ENCODE results near the gene UIMC1. TPM values are rescaled to one million over a fixed set of nuclear protein-coding genes. Genes with fewer than 3 reads are reported as not detected.

Gene UIMC1
- total RNA-seq, 1 donor from 2014 or later, result 62.6 TPM

GRCh38 chr5:176882567-176882903, 124.0 kb downstream of the UIMC1 start:
- Mint-ChIP-seq H3K36me3 (ENCODE audit: low read depth) (no peaks in the 10 kb centered on the region), H3K9me3 (no peaks in the 10 kb centered on the region), H3K4me3 (ENCODE audit: low read depth) (no peak overlapping the region), H3K27me3 (ENCODE audit: low read depth) (no peaks in the 10 kb centered on the region), H3K4me1 (ENCODE audit: low read depth) (no peaks in the 10 kb centered on the region), H3K27ac (no peak overlapping the region)
- no peak for DNase-seq (ENCODE audit: low spot score)
- intact Hi-C loops (cut with micrococcal nuclease), result no loop called here

- no peaks in the 10 kb centered on the region for H3K9me3 Mint-ChIP-seq
- no peaks in the 10 kb centered on the region for H3K4me1 Mint-ChIP-seq (ENCODE audit: low read depth)
- no peak for DNase-seq (ENCODE audit: low spot score)
- no peak overlapping the region for H3K4me3 Mint-ChIP-seq (ENCODE audit: low read depth)
- intact Hi-C loops (cut with micrococcal nuclease), result no loop called here
- H3K27me3 Mint-ChIP-seq (ENCODE audit: low read depth), result no peaks in the 10 kb centered on the region
- H3K36me3 Mint-ChIP-seq (ENCODE audit: low read depth), result no peaks in the 10 kb centered on the region
- H3K27ac Mint-ChIP-seq, result no peak overlapping the region
These were observed 124.6 kb downstream of the UIMC1 start for GRCh38 chr5:176881816-176882566.

GRCh38 chr5:176881021-176881749, 125.4 kb downstream of the UIMC1 start:
- Mint-ChIP-seq H3K4me3 (ENCODE audit: low read depth) (no peak overlapping the region), H3K36me3 (ENCODE audit: low read depth) (no peaks in the 10 kb centered on the region), H3K4me1 (ENCODE audit: low read depth) (no peaks in the 10 kb centered on the region), H3K9me3 (no peaks in the 10 kb centered on the region), H3K27ac (no peak overlapping the region), H3K27me3 (ENCODE audit: low read depth) (peaks cover 5% of the 10 kb centered on the region)
- DNase-seq (ENCODE audit: low spot score), result no peak
- intact Hi-C loops (cut with micrococcal nuclease), result no loop called here

- H3K4me1 Mint-ChIP-seq (ENCODE audit: low read depth), result no peaks in the 10 kb centered on the region
- no peak for DNase-seq (ENCODE audit: low spot score)
- no peaks in the 10 kb centered on the region for H3K36me3 Mint-ChIP-seq (ENCODE audit: low read depth)
- intact Hi-C loops (cut with micrococcal nuclease), result no loop called here
- H3K27ac Mint-ChIP-seq, result no peak overlapping the region
- H3K4me3 Mint-ChIP-seq (ENCODE audit: low read depth), result no peak overlapping the region
- H3K27me3 Mint-ChIP-seq (ENCODE audit: low read depth), result peaks cover 12% of the 10 kb centered on the region
- no peaks in the 10 kb centered on the region for H3K9me3 Mint-ChIP-seq
These were observed 126.1 kb downstream of the UIMC1 start for GRCh38 chr5:176880366-176881020.

GRCh38 chr5:176879663-176880361, 126.8 kb downstream of the UIMC1 start:
- Mint-ChIP-seq H3K9me3 (peaks cover 5% of the 10 kb centered on the region), H3K4me3 (ENCODE audit: low read depth) (no peak overlapping the region), H3K27me3 (ENCODE audit: low read depth) (peaks cover 18% of the 10 kb centered on the region), H3K36me3 (ENCODE audit: low read depth) (peaks cover 3% of the 10 kb centered on the region), H3K4me1 (ENCODE audit: low read depth) (no peaks in the 10 kb centered on the region), H3K27ac (no peak overlapping the region)
- DNase-seq (ENCODE audit: low spot score), result no peak
- intact Hi-C loops (cut with micrococcal nuclease), result no loop called here

GRCh38 chr5:176878906-176879662, 127.5 kb downstream of the UIMC1 start:
- peaks cover 5% of the 10 kb centered on the region for H3K9me3 Mint-ChIP-seq
- peaks cover 19% of the 10 kb centered on the region for H3K27me3 Mint-ChIP-seq (ENCODE audit: low read depth)
- intact Hi-C loops (cut with micrococcal nuclease), result no loop called here
- no peaks in the 10 kb centered on the region for H3K4me1 Mint-ChIP-seq (ENCODE audit: low read depth)
- DNase-seq (ENCODE audit: low spot score), result no peak
- H3K27ac Mint-ChIP-seq, result no peak overlapping the region
- no peak overlapping the region for H3K4me3 Mint-ChIP-seq (ENCODE audit: low read depth)
- H3K36me3 Mint-ChIP-seq (ENCODE audit: low read depth), result peaks cover 3% of the 10 kb centered on the region

GRCh38 chr5:176878463-176878862, 128.1 kb downstream of the UIMC1 start:
- Mint-ChIP-seq H3K27me3 (ENCODE audit: low read depth) (peaks cover 19% of the 10 kb centered on the region), H3K36me3 (ENCODE audit: low read depth) (peaks cover 3% of the 10 kb centered on the region), H3K4me1 (ENCODE audit: low read depth) (no peaks in the 10 kb centered on the region), H3K4me3 (ENCODE audit: low read depth) (no peak overlapping the region), H3K9me3 (peaks cover 5% of the 10 kb centered on the region), H3K27ac (no peak overlapping the region)
- no peak for DNase-seq (ENCODE audit: low spot score)
- intact Hi-C loops (cut with micrococcal nuclease), result no loop called here

- Mint-ChIP-seq H3K36me3 (ENCODE audit: low read depth) (peaks cover 7% of the 10 kb centered on the region), H3K4me3 (ENCODE audit: low read depth) (no peak overlapping the region), H3K4me1 (ENCODE audit: low read depth) (no peaks in the 10 kb centered on the region), H3K27me3 (ENCODE audit: low read depth) (peaks cover 19% of the 10 kb centered on the region), H3K27ac (no peak overlapping the region), H3K9me3 (peaks cover 9% of the 10 kb centered on the region)
- intact Hi-C loops (cut with micrococcal nuclease), result no loop called here
- DNase-seq (ENCODE audit: low spot score), result no peak
These were observed 128.7 kb downstream of the UIMC1 start for GRCh38 chr5:176877793-176878331.

- H3K9me3 Mint-ChIP-seq, result peaks cover 9% of the 10 kb centered on the region
- peaks cover 7% of the 10 kb centered on the region for H3K36me3 Mint-ChIP-seq (ENCODE audit: low read depth)
- no peak overlapping the region for H3K27ac Mint-ChIP-seq
- no peaks in the 10 kb centered on the region for H3K4me1 Mint-ChIP-seq (ENCODE audit: low read depth)
- no peak for DNase-seq (ENCODE audit: low spot score)
- peaks cover 19% of the 10 kb centered on the region for H3K27me3 Mint-ChIP-seq (ENCODE audit: low read depth)
- no peak overlapping the region for H3K4me3 Mint-ChIP-seq (ENCODE audit: low read depth)
- intact Hi-C loops (cut with micrococcal nuclease), result no loop called here
These were observed 129.8 kb downstream of the UIMC1 start for GRCh38 chr5:176876506-176877431.

GRCh38 chr5:176875783-176876505, 130.6 kb downstream of the UIMC1 start:
- DNase-seq (ENCODE audit: low spot score), result no peak
- peaks cover 19% of the 10 kb centered on the region for H3K27me3 Mint-ChIP-seq (ENCODE audit: low read depth)
- intact Hi-C loops (cut with micrococcal nuclease), result no loop called here
- H3K9me3 Mint-ChIP-seq, result peaks cover 9% of the 10 kb centered on the region
- H3K4me3 Mint-ChIP-seq (ENCODE audit: low read depth), result no peak overlapping the region
- no peaks in the 10 kb centered on the region for H3K4me1 Mint-ChIP-seq (ENCODE audit: low read depth)
- H3K27ac Mint-ChIP-seq, result no peak overlapping the region
- H3K36me3 Mint-ChIP-seq (ENCODE audit: low read depth), result peaks cover 7% of the 10 kb centered on the region

GRCh38 chr5:176875014-176875550, 131.5 kb downstream of the UIMC1 start:
- intact Hi-C loops (cut with micrococcal nuclease), result no loop called here
- H3K9me3 Mint-ChIP-seq, result peaks cover 9% of the 10 kb centered on the region
- H3K27me3 Mint-ChIP-seq (ENCODE audit: low read depth), result peaks cover 19% of the 10 kb centered on the region
- H3K4me3 Mint-ChIP-seq (ENCODE audit: low read depth), result no peak overlapping the region
- H3K4me1 Mint-ChIP-seq (ENCODE audit: low read depth), result no peaks in the 10 kb centered on the region
- H3K36me3 Mint-ChIP-seq (ENCODE audit: low read depth), result peaks cover 7% of the 10 kb centered on the region
- no peak overlapping the region for H3K27ac Mint-ChIP-seq
- no peak for DNase-seq (ENCODE audit: low spot score)
